ENCODE data around the gene CORO6. TPM values are rescaled to one million over a fixed set of nuclear protein-coding genes. Genes with fewer than 3 reads are reported as not detected.
A peak's percentile ranks its signal among the peaks of the same experiment; 100 is the strongest.

CORO6 gene
- total and polyA plus RNA-seq, 2 of the 13 experiments (the other 11 are each of a cell fraction or from before 2014, with no cell fraction given) = 0.42 to 0.82 TPM

- 0 out of 2 replicates have a peak, but pooled peaks have one; percentile 51 for TF ChIP-seq ZBTB20 (CRISPR knock-in tag; IDR thresholded peaks at IDR 0.05; ENCODE audit: borderline replicate concordance, low read depth)
- no peak for TF ChIP-seq ZNF615 (CRISPR knock-in tag; IDR thresholded peaks at IDR 0.05; ENCODE audit: borderline replicate concordance)
- peak; percentile 73 for TF ChIP-seq KAT8 (CRISPR knock-in tag; IDR thresholded peaks at IDR 0.05)
- no peak for TF ChIP-seq HMGA1 (CRISPR knock-in tag; conservative IDR thresholded peaks at IDR 0.05)
- peak; percentile 84 for TF ChIP-seq TBX2 (CRISPR knock-in tag; IDR thresholded peaks at IDR 0.05; ENCODE audit: borderline replicate concordance)
- peak; percentile 83 for TF ChIP-seq HDAC1 (CRISPR knock-in tag; IDR thresholded peaks at IDR 0.05)
- no peak for TF ChIP-seq IRX3 (CRISPR knock-in tag; IDR thresholded peaks at IDR 0.05; ENCODE audit: borderline replicate concordance, low read depth)
- no peak for TF ChIP-seq GTF2F1 (IDR thresholded peaks at IDR 0.05; ENCODE audit: low read length)
- no peak for TF ChIP-seq ATF1 (CRISPR knock-in tag; IDR thresholded peaks at IDR 0.05)
- TF ChIP-seq TGIF2 (CRISPR knock-in tag; IDR thresholded peaks at IDR 0.05) = peak; percentile 88; the same call in 1 of the 2 replicates
- TF ChIP-seq ZNF713 (CRISPR knock-in tag; IDR thresholded peaks at IDR 0.05) = no peak
- no peak for TF ChIP-seq ZNF180 (CRISPR knock-in tag; IDR thresholded peaks at IDR 0.05; ENCODE audit: borderline replicate concordance, low read depth)
- peak; percentile 81 for TF ChIP-seq MIXL1 (CRISPR knock-in tag; IDR thresholded peaks at IDR 0.05)
- TF ChIP-seq KLF9 (CRISPR knock-in tag; IDR thresholded peaks at IDR 0.05; ENCODE audit: low read depth) = no peak
- no peak for TF ChIP-seq ZNF841 (CRISPR knock-in tag; IDR thresholded peaks at IDR 0.05; ENCODE audit: borderline replicate concordance)
- no peak for TF ChIP-seq MLLT10 (CRISPR knock-in tag; IDR thresholded peaks at IDR 0.05)
- TF ChIP-seq SAFB2 (CRISPR knock-in tag; IDR thresholded peaks at IDR 0.05; ENCODE audit: borderline replicate concordance, low read depth) = peak; percentile 89; the same call in 1 of the 2 replicates
- no peak for TF ChIP-seq ZBTB2 (CRISPR knock-in tag; IDR thresholded peaks at IDR 0.05; ENCODE audit: low read depth)
- TF ChIP-seq SATB2 (CRISPR knock-in tag; IDR thresholded peaks at IDR 0.05) = no peak
- no peak for TF ChIP-seq ZFP36 (IDR thresholded peaks at IDR 0.05; ENCODE audit: borderline replicate concordance, low read depth, low read length, partially characterized antibody)
- no peak for TF ChIP-seq HNRNPK (IDR thresholded peaks at IDR 0.05; ENCODE audit: low read depth, low read length, poor library complexity, severe bottlenecking)
- TF ChIP-seq TEF (CRISPR knock-in tag; IDR thresholded peaks at IDR 0.05) = no peak
- TF ChIP-seq CREBL2 (CRISPR knock-in tag; IDR thresholded peaks at IDR 0.05; ENCODE audit: borderline replicate concordance) = no peak
- TF ChIP-seq KDM1A (CRISPR knock-in tag; IDR thresholded peaks at IDR 0.05) = no peak; the same call in 1 of the 2 replicates
- TF ChIP-seq FOSL2 (CRISPR knock-in tag; IDR thresholded peaks at IDR 0.05) = peak; percentile 66
- 0 out of 2 replicates have a peak, but pooled peaks have one; percentile 29 for TF ChIP-seq ZNF205 (CRISPR knock-in tag; IDR thresholded peaks at IDR 0.05)
Observed at GRCh38 chr17:29574732-29575510, 47.8 kb downstream of the CORO6 start (continued).
